ENCODE measurements around the gene CSDE1.

Gene CSDE1

GRCh38 chr1:114746450-114747121 is 11.2 kb downstream of the CSDE1 start:
- DNase-seq, result no peak

DNA sequence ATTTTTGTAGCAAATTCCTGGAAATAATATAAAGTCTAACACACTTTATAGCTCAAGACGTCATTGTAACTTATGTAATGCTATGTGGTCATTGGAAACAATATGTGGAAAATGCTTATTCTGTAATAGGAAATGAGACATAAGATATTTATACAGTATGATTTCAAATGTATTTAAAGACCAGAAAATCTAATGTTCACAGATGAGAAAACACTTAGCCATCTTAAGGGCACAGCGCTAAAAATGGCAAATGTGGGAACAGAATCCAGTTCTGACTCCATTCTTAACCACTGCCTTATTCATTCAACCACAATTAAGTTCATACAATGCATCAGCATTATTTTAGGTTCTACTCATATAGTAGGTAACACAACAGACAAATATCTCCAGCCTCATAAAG is 12.5 kb downstream of the CSDE1 start:
- DNase-seq, result no peak

DNA sequence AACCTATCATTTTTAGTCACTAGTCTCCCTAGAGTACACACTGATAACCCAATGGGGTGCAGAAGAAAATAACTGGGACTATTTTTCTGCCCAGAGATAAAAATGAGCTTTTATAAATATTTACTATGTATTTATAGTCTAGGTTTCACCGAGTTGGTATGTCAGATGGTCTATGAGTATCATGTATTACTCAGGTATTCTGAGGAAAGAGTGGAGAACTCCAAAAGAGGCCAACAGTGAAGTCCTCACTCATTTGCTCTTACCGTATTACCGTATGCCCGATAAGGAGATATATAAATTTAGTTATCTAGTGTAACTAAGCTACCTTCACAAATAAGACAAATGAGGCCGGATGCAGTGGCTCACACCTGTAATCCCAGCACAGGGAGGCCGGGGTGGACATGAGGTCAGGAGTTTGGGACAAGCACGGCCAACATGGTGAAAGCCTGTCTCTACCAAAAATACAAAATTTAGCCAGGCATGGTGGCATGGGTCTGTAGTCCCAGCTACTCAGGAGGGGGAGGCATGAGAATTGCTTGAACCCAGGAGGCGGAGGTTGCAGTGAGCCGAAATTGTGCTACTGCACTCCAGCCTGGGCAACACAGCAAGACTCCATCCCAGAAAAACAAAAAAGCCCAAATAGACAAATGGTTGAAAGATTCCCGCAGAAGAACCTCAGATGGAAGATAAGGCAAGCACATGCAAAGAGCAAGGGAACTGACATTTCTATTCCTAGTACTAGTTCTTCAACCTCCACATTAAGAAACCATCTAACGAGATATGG is 15.6 kb downstream of the CSDE1 start:
- no peak for DNase-seq

DNA sequence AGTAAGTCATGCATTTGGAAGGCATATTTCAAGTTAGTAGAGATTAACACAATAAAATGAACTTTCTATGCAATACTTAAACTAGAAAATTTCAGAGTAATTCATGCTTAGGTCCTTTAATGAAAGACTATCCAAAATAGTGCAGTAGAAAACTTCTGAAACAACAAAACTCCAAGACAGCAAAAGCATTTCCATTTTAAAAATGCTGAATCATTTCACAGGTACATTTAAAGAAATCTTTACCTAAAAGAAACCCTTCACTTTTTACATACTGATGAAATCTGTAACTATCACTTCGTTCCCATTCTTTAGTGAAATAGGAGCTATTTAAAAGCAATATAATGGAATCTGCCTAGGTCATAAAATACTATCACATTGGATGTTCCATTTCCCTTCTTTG is 17.5 kb downstream of the CSDE1 start:
- DNase-seq, result no peak

GRCh38 chr1:114737314-114737849 is 20.4 kb downstream of the CSDE1 start:
- no peak for DNase-seq

- DNase-seq, result no peak
Observed at GRCh38 chr1:114735479-114735878, 22.3 kb downstream of the CSDE1 start.

DNA sequence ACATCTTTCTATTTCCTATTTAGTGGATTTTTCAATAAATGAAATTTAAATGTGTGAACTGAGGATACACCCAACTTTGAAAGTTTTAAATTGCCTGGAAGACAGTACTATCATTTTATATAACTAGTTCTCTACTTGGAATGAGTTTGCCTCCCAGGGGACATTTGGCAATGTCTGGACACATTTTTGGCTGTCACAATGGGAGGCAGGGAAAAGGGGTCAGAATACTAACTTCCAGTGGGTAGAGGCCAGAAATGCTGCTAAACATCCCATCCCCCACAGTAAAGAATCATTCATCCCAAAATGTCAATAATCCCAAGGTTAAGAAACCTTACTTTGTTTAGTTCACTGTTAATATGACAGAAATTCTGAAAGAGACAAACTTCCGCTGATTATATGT is 28.0 kb downstream of the CSDE1 start:
- DNase-seq, result no peak

DNA sequence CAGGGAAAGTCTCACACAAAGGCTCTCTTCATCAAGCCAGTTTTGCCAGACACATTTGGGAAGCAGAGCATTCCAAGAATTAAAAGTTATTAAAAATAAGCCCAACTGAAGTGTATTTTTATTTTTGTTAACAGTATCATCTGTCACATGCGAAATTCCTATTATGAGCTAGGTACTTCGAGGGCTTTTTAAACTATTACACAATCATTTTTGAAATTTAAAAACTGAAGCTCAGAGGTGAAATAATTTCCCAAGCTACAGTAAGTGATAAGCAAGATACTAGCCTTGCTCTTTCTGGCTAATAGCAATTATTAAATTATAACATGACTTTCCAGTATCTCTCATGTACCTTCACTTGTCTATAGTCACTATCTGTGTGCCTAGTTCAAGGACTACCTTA is 29.2 kb downstream of the CSDE1 start:
- no peak for DNase-seq

GRCh38 chr1:114725230-114725629 is 32.6 kb downstream of the CSDE1 start:
- DNase-seq, result no peak

- DNase-seq, result no peak
Observed at GRCh38 chr1:114723915-114724314, 33.9 kb downstream of the CSDE1 start.

DNA sequence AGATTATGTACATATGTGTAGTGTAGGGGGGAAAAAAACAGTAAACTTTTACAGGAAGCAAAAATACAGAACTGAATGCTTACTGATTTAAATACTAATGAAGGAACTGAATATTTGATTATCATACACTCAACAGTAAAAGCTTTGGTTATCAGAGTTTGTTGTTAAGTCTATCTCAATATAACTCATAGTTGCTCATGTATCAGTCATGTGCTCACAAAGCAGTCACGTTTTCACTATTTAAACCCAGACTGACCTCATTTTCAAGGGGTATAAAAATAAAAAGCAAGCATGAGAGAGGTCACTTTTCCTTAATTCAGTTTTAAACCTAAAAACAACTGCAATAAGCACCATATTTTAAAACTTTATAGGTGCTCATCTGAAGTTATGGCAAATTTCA is 34.3 kb downstream of the CSDE1 start:
- DNase-seq, result no peak

DNA sequence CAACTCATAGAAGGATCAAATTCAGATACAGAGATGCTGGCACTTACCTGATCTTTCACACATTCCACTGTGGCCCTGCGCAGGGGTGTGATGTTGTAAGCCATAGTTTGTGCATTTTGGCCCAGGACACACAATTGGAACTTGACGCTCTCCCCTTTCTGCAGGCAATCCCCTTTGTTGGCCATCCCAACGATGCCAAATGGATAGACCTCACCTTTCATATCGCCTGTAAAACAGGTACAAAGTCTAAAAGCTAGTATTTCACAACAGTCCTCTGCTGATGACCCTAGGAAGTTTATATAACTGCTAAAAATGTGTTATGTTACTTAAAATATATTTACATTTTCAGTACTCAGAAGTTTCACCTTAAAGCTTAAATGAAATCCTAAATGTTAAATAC is 37.3 kb downstream of the CSDE1 start:
- no peak for DNase-seq

DNA sequence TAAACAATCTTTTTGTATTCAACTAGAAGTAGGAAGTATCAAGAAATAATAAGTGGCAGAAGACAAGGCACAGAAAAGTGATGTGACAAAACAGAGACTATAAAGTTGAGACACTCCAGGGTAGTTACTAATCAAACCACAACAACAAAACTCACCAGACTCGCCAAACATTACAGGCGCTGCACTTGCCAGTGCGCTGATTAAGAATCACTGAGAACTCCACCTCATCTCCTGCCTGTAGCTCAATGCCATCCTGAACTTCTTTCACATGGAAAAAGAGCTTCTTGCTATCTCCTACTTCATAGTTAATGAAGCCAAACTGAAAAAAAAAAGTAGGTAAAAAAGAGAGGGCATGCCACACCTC is 38.4 kb downstream of the CSDE1 start:
- no peak for DNase-seq

DNA sequence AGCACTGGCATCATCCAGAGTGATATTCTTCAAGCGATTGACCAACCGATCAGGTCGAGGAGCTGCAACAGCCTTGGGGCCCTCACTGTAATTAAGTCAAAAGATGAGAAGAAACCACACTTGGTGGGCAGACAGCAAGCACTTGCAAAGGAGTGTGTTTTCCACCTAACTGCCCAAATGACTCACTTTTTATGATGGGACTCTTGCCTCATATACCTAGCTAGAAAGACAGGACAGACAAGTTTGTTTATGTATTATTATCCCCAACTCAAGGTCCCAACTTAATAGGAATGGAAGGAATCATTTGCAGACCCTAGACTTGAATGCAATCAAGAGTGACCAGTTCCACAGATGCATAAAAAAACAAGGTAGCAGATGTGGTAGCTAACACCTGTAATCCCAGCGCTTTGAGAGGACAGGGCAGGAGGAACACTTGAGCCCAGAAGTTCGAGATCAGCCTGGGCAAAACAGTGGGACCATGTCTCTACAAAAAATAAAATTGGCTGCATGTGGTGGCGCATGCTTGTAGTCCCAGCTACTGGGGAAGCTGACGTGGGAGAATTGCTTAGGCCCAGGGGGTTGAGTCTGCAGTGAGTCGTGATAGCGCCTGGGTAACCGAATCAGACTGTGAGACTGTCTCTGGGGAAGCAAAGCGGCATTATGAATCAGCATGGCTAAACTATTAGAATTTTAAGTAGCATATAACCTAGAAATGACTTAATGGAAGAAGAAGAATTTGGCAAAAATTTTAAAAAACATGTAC is 38.9 kb downstream of the CSDE1 start:
- no peak for DNase-seq

DNA sequence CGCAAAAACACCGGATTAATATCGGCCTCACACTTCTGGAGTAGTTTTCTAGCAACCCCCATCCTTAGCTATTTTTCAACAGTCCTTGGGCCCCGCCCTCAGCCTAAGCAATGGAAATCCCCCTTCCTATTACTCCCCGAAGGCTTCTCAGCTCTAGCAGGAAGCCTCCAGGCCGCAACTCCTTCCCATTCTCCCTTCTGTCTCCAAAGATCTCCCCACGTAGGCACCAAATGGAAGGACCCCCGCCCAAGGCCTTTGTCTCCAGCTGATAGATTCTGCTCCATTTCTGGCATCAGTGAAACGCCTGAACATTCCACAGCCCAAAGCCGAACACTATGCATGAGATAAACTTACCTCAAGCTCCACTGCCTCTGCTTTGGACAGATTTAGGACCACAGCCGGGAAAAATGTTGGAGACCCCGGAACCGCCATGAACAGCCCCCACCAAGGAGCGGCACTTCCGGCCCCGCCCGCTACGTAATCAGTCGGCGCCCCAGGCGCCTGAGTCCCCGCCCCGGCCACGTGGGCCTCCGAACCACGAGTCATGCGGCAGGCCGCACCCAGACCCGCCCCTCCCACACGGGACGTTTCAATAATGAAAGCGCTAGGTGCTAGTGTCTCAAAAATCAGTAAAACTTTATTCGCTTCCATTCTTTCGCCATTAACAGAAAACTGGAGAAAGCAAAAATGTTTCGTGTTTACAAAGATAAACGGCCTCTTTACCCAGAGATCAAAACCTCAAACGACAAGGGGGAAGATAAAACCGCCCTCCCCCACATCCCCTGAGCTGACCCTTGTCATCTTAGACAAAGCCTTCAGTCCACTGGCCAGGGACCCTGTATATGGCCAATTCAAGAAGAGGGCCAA is 41.2 kb downstream of the CSDE1 start, which contains the start of gene NRAS:
TSS of gene NRAS (minus strand) at position 468 of the 867 bp plus-strand sequence. CDS start 611 bp downstream, outside the sequence.
- peak; percentile 61 for DNase-seq

DNA sequence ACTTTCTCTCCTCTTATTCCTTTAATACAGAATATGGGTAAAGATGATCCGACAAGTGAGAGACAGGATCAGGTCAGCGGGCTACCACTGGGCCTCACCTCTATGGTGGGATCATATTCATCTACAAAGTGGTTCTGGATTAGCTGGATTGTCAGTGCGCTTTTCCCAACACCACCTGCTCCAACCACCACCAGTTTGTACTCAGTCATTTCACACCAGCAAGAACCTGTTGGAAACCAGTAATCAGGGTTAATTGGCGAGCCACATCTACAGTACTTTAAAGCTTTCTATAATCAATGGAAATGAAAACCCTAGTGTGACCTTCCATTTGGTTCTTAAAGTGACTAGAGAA is 41.9 kb downstream of the CSDE1 start:
- DNase-seq, result no peak

GRCh38 chr1:114712977-114713376 is 44.8 kb downstream of the CSDE1 start:
- DNase-seq, result no peak

- no peak for DNase-seq
Observed at GRCh38 chr1:114710360-114710759, 47.4 kb downstream of the CSDE1 start.

- no peak for DNase-seq
Observed at GRCh38 chr1:114707604-114708003, 50.2 kb downstream of the CSDE1 start.

DNA sequence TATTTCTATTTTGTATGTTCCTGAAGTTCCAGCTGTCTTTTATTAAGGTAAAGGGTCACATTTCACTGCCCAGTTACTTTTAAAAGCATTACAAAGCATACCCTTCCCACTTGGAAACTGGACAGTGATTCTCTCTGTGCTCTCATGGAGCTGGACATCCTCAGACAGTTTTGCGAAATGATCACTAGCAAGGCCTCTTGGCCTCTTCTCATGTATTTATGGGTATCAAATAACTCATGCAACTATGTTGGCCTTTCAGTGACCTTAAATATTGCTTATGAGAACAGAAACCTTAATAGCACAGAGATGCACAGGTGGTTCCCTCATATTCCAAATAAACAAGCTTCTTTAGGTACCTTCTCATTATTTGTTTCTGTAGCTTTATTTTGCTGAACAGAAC is 54.5 kb downstream of the CSDE1 start:
- no peak for DNase-seq

DNA sequence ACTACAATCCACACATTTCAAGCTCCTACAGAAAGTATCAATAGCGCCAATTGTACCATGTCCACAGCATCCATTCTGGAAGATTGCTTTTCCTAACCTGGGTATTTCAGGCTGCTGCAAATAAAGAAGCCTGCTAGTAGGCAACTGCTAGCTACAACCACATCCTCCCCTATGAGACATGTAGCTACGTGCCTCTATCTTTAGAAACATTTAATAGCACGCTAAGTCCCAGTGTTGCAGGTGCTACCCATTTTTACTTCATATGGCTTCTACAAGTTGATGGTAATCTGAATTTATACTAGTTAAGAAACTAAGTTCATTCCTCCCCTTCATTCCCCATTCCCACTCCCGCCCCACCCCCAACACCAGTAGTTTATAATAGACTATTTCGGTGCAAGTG is 55.0 kb downstream of the CSDE1 start:
- DNase-seq, result no peak

DNA sequence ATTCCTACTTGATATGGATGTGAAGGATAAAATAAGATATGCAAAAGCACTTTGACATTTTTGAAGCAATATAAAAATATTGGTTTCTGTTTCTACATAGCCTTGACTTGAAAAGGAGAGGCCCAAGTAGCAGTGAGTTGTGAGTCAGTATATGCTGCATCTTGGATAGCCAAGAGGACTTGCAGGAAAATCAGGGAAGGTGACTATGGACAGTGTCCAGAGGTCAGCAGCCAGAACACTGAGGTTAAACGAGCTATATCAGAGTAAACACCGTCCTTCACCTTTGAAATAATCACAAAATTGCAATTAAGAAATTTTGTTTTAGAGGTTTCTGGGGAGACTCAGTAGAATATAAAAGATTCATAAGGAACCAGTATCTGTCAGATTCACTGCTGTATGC is 55.9 kb downstream of the CSDE1 start:
- no peak for DNase-seq
